Left colon (tissue), 2 donors: Measurements from ENCODE around the gene SMCO2. TPM values are rescaled to one million over a fixed set of nuclear protein-coding genes. Genes with fewer than 3 reads are reported as not detected.

Experiments used
- ATAC-seq: fragments of 200-7000 bp; cut with Tn5 transposase; one replicate; pipeline ENCODE4 v1.9.1; 2020; ENCODE audit warnings: mild to moderate bottlenecking, moderate library complexity
- DNase-seq, 2 donors: peaks; one replicate each; pipeline ENCODE4 v3.0.0-alpha.2; 2020
- intact Hi-C, 2 donors: fragments of 100-400 bp; cut with DNase I in 1 of 2; cut with micrococcal nuclease in 1 of 2; formaldehyde crosslinking; loops; one replicate each; pipeline versions ENCODE4 v1.11.2 to v1.14.0; 2022; cut with DNase I, micrococcal nuclease
- total RNA-seq, 2 donors: library from RNA; stranded (reverse); fragmentation: NEBNext Ultra II Directional; extraction: Animal tissue kit (Norgen Biotek cat#: 25700); gene quantifications; one replicate each; pipeline ENCODE4 v1.2.1, GENCODE V29; 2021
- donor health status: DM: no; HTN: no; CAD: no.
- donor health status: DM: yes; HTN: yes; CAD: no.

Gene SMCO2
- total RNA-seq, 2 donors from 2014 or later = not detected

DNA sequence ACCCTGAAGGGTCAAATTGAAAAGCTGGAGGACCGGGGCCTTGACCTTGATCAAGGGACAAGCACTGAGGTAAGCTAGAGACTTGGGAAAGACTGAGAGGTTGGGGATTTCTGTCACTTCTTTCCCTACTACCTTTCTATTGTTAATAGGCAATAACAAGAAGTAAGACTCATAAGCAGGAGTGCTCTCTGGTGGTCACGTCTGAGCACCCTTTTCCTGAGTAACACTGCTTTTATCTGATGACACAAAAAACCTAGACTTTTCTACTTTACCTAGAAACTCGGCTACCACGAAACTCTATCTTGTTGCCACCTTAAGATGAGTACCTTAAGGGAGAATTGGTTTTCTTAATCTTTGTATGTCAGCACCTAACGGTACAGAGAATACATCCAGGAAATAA is 41.9 kb downstream of the SMCO2 start:
- intact Hi-C loops = no loop called here
- no peak for ATAC-seq
- no peak for DNase-seq

DNA sequence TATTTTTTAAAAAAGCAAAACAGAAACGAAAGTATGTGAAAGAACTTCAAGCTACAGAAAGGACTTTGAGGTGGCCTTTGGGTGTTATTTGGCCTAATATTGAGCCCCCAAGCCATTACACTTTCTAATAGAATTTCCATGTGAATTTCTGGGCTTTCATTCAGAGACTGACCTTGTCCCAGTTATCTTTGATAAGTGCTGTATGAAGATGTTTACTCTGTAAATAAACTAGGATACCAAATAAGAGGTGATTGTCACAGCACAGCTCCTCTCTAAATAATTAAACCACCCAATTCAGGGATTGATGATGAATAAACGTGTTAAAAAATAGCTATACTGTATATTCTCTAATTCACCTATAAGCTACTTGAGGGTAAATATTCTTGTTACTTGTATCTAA is 44.7 kb downstream of the SMCO2 start:
- DNase-seq (no peak), ATAC-seq (no peak)

DNA sequence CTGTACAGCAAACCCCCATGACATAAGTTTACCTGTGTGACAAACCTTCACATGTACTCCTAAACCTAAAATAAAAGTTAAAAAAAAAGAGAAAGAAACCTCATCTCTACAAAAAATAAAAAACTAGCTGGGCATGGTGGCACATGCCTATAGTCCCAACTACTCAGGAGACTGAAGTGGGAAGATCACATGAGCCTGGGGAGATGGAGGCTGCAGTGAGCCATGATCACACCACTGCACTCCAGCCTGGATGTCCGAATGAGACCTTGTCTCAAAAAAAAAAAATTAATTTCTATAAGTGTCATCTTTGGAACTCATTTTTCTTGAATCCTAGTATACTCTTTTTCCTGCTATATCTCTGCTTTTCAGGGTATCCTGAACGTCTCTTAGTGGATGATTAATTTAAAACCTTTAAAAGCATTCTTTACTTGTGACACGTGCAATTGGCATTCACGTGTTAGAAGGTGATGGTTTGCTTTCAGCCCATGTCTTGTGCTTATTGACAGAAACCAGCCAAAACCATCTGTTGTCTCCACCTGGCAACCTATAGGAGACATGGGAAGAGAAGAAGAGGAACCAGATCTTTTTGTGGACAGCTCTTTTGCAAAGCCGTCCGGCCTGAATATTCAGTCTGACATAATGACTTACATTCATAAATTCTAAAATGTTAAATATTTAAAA is 46.9 kb downstream of the SMCO2 start:
- DNase-seq (no peak), ATAC-seq (no peak)
- intact Hi-C loops = no loop called here

More for the DNA sequence above, 44.7 kb downstream of the SMCO2 start:
- intact Hi-C loops = no loop called here

DNA sequence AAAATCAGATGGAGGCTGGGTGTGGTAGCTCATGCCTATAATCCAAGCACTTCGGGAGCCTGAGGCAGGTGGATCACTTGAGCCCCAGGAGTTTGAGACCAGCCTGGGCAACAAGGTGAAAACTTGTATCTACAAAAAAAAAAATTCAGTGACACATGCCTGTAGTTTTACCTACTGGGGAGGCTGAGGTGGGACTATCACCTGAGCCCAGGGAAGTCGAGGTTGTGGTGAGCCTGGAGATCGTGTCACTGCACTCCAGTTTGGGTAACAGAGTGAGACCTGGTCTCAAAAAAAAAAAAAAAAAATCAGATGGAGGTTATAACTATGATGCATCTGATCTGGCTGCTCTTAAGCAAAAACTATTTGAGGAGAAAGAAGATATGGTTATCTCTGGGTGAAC is 50.9 kb downstream of the SMCO2 start:
- intact Hi-C loops = no loop called here
- no peak for ATAC-seq
- no peak for DNase-seq

DNA sequence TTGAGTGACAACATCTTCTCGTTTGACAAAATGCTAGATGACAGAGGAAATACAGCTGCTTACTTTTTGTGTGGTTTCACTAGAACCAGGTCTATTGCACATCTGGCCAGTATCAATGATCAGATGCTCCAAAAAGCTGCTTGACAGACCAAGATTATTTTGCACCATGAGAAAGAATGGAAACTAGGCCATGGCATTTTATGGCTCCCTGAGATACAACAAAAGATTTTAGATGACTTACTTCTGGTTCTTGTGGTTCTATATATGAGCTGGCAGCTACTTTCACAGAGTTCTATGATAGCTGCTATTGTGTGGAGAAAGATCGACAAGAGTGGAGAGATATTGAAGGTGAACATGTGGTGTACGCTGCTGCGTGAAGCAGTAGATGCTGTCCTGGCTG is 51.6 kb downstream of the SMCO2 start:
- intact Hi-C loops = no loop called here
- DNase-seq (no peak), ATAC-seq (no peak)

DNA sequence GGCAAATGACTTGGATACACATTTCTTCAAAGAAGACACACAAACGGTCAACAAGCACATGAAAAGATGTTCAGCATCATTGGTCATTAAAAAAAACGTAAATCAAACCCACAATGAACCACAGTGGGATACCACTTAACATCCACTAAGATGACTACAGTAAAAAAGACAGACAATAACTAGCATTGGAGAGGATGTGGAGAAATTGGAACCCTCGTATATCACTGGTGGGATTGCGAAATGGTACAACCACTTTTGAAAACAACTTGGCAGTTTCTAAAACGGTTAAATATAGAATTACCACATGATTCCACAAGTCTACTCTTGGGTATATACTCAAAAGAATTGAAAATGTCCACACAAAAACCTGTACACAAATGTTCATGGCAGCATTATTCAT is 52.2 kb downstream of the SMCO2 start:
- DNase-seq = no peak
- ATAC-seq = no peak
- intact Hi-C loops = no loop called here

DNA sequence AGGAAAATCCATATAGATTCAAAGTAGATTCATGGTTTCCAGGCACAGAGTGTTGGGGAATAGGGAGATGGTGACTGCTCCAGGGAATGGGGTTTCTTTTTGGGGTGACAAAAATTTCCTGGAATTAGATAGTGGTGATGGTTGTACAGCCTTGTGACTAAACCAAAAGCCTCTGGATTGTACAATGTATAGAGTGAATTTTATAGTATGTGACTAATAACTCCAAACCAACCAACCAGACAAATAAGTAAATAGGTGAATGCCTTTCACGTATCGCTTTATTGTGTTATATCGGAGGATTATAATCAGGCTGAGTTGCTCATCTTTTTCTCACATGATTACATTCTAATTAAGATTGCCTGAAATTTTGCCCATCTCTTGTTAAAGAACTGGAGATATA is 52.8 kb downstream of the SMCO2 start:
- ATAC-seq (no peak), DNase-seq (no peak)
- intact Hi-C loops = no loop called here

DNA sequence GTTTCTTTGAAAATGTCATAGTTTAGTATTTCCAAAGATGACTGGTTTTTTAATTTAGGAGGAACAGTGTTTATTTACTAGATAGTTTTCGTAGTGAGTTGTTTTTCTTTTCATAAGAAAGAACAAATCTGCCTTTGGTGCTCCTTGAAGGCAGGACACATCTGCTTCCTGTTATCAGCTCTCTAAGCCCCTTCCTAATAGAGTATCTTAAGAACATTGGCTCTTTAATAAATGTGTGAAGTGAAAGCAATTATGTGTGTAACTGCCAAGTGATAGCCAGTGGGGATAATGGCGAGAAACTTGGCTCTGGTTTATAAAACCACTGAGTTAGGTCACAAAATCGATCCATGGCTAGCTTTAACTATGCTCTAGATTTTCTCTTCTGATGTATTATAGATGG is 54.0 kb downstream of the SMCO2 start:
- DNase-seq = no peak
- ATAC-seq = no peak
- intact Hi-C loops = no loop called here

DNA sequence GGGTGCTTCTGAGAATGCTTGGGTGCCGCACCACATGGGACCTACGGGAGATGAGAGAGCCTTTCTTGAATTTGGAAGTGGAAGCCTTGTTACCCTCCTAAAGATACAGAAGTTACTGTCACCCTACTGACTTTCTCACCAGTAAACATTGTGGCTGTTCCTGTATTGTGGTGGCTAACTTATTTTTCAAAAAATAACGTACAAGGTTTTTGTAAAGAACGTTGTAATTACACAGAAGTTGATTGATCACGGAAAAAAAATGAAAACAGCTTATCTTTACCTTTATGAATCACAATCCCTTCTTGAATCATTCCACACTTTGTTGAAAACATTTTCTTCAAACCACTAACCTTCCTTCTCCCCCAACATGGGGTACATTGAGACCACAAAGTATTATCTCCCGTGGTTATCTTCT is 55.5 kb downstream of the SMCO2 start:
- no peak for ATAC-seq
- intact Hi-C loops = no loop called here
- DNase-seq = no peak

DNA sequence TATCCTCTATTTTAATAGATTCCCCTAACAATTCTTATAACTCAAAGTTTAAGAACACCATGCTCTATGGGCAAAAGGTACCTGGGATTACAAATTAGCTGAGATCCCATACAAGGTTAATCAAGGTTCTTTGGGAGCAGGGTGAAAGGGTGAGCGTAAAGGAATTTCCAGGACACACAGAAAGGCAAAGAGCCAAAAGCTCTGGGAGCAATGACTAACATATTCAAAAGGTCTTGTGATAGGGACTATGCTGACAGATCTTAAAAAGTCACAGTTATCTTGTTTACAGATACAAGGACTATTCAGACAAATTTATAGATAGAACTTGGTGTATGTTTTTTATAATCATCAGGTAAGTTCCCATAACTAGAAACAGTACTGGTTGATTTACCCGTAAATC is 58.0 kb downstream of the SMCO2 start:
- ATAC-seq (no peak), DNase-seq (no peak)
- intact Hi-C loops = no loop called here

DNA sequence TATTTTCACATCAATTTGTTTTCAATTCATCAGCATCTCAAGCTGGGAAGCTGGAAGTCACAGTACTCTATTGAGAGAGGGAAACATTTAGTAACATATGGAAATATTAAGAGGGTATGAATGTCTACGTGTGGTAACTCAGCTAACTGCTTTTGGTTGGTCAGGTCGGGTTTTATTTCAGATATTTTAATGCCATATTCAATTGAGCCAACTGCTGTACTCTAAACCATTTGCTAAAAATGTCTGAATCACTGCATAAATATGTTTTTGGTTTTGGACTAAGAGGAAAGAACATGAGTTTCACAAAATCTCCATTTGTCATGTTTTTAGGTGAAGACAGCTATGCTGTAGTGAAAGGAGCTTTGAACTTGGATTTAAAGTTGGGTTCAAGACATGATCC is 58.6 kb downstream of the SMCO2 start:
- no peak for DNase-seq
- intact Hi-C loops = no loop called here
- no peak for ATAC-seq

DNA sequence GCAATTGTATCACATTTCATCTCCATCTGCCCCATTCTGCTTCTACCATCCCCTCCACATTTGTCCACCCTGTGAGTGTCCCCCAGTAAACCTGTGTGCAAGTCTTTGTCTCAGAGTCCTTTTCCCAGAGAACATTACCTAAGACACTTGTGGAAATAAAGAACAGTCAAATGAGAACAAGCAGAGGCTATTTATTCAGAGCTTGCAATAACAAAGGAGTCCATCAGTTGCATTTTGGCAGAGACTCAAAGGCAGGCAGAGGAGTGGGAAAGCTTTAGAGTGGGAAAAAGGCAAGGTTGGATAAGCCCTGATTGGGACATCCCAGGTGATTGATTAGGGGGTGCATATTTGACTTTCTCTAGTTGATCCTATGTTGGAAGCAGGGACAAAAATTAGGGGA is 59.2 kb downstream of the SMCO2 start:
- no peak for DNase-seq
- no peak for ATAC-seq
- intact Hi-C loops = no loop called here

DNA sequence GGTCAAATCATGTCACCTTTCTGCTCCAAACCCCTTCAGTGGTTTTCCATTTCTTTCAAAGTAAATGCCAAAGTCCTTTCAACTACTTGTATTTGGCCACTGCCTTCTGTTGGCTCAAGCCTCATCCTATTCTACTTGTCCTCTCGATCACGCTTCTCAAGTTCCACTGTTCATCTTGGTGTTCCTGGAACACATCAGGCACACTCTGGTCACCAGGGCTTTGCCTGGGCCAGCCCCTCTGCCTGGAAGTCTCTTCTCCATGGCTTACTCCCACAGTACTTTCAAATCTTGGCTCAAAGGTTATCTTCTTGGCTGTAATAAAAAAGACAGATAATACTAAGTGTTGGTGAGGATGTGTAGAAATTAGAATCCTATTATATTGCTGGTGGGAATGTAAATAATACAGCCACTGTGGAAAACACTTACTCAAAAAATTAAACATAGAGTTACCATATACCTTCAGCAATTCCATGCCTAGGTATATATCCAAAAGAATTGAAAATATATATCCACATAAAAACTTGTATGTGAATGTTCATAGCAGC is 60.2 kb downstream of the SMCO2 start:
- ATAC-seq (no peak), DNase-seq (no peak)
- intact Hi-C loops = no loop called here

DNA sequence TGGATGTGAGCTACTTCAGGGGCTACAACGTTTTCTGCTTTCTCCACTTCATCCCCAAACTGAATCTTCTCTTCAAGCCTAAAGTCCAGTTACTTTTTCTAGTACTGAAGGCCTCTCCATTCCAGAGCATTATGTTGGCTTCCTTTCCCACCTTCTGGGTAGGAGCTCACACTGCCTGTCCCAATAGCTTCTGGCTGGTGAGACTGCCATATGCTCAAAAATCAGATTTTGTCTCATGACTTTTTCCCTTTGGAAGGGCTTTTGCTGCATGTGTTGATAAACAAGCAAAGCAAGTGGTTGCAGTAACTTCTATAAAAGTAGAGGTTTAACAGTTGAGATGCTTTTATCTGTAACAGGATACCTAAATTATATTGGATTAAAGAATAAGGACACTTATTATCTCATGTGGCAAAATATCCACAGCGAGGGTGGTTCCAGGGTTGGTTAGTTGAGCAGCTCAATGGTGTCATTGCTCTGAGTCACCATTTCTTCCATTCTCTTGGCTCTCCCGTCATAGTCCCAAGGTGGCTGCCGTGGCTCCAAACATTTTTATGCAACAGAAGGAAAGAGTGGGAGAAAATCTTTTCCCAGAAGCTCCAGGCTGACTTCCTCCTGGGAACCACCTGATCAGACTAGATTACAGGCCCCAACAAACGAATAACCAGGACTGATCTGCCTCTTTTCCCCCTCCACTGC is 62.3 kb downstream of the SMCO2 start:
- DNase-seq (no peak), ATAC-seq (no peak)
- intact Hi-C loops = no loop called here

DNA sequence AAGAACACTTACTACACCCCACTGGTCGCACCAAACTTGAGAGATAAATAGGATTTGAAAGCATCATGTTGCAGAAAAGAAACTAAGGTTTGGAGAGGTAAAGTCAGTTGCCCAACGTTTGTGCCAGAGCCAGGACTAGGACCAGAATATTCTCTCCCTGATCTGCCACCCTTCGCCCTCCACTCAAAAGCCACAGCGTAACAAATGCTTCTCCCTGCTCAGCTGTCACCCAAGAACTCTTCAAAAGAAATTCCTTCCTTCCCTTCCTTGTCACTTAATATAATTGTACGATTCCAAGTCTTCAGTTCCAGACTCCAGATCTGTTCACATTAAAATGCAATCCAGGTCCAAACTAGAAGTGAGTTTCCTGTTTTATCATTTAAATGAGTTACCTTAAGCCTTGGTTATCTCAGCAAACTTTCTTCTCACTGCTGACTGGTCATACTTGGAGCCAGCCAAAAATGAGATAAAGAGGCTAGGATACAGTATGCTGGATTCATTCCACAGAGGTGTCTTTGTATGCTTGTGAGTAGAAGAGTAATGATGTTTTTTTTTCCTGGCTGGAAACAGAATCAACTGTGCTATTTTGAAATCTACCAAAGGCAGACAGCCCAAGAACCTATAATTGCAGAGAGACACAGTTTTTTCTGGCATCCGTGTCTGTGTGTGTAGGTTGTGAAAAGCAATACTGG is 64.6 kb downstream of the SMCO2 start:
- no peak for DNase-seq
- no peak for ATAC-seq
- intact Hi-C loops = no loop called here

DNA sequence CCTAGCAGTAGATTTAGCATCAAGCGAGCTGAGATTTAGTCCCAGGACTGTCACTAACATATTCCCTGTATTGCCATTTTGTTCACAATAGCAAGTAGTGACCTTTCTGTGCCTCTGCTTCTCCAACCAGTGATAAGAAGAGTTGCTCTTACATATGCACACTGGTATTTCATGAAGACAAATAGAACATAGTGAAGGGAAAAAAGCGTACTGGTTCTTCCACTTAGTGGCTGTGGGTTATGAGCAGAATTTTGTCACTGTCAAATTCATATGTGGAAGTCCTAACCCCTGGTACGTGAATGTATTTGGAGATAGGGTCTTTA is 65.1 kb downstream of the SMCO2 start:
- no peak for ATAC-seq
- no peak for DNase-seq
- intact Hi-C loops = no loop called here

DNA sequence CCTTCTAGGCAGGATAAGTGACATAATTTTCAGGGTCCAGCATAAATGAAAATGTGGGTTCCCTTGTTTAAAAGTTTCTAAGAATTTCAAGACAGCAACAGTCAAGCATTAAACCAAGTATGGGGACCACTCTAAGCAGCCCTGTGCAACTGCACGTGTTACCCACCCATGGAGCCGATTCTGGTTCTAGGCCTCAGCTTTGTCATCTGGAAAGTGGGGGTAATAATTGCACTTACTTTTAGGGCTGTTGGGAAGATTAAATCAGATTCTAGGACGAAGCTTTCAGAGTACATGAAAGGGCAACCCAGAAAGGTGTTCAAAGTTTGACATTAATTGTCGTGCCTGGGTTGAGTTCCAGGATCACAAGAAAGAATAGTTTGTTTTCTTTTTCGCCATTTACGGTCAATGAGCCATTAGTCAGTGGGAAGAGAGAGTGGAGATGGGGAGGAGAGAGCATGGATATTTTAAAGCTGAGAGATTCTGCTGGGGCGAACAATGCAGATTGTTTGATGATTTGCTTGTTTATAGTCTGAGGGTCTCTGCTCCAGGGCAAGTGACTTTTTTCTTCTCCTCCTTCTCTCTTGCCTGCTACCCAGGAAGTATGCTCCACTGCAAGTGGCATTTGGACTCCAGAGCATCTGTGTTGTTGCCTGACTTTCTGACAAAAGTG is 66.8 kb downstream of the SMCO2 start:
- ATAC-seq (no peak), DNase-seq (no peak)
- intact Hi-C loops = no loop called here

DNA sequence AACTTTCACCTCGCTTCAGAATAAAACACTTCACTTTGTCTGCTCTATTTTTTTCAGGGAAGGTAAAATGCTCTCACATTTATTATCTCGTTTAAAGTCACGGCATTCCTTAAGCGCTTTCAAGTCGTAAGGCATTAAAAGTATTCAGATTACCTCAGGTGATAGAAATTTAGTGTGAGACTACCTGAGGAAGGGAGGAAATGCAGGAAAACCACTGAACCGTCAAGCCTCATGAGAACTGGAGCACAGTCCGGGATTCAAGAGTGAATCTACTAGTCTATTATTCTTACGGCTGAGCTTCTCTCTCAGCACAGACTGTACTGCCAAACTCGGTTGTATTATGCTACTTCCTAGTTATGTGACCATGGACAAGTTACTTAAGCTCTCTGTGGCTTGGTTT is 69.1 kb downstream of the SMCO2 start:
- ATAC-seq (no peak), DNase-seq (no peak)
- intact Hi-C loops = no loop called here

DNA sequence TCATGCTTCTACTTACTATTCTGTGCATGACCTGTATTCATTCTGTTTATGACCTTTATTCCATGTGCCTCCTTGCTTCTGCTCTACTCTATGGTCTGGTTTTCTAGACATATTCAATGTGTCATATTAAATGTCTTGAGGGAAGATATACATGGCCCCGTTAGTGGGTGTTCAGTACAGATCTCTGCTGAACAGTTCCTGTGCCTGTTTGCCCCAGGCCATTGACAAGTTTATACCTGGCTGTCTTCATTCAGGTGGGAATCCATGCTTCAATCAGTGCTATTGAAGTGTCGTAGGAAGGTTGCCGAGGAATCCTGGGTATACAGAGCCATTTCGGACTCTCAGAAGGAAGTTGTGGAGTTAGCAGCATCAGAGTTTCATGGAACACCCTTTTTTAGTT is 70.1 kb downstream of the SMCO2 start:
- intact Hi-C loops = no loop called here
- no peak for ATAC-seq
- DNase-seq = no peak

DNA sequence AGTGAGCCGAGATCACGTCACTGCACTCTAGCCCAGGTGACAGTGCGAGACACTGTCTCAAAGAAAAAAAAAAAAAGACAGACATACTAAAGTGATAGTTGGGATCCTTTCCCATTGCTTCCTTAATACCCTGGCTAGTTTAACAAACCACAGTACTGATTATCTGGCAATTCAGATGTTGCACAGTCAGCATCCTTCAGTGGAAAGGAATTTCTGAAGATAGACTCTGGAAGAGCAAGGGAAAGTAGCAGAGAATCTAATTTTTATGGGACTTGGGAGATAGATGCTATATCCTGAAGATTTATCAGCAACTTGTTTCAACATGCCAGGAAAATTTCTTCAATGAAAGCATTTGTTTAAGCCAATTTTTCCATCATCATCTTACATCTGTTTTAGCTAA is 71.0 kb downstream of the SMCO2 start:
- intact Hi-C loops = no loop called here
- DNase-seq = no peak
- ATAC-seq = no peak
